GM21390 (cell line): ENCODE results near the gene SMAD3.

ENCODE experiments used
- ATAC-seq: cut with Tn5 transposase; IDR thresholded peaks from one replicate; pipeline ENCODE4 v1.9.1; 2021; ENCODE audit not compliant: unreplicated experiment

SMAD3 gene

DNA sequence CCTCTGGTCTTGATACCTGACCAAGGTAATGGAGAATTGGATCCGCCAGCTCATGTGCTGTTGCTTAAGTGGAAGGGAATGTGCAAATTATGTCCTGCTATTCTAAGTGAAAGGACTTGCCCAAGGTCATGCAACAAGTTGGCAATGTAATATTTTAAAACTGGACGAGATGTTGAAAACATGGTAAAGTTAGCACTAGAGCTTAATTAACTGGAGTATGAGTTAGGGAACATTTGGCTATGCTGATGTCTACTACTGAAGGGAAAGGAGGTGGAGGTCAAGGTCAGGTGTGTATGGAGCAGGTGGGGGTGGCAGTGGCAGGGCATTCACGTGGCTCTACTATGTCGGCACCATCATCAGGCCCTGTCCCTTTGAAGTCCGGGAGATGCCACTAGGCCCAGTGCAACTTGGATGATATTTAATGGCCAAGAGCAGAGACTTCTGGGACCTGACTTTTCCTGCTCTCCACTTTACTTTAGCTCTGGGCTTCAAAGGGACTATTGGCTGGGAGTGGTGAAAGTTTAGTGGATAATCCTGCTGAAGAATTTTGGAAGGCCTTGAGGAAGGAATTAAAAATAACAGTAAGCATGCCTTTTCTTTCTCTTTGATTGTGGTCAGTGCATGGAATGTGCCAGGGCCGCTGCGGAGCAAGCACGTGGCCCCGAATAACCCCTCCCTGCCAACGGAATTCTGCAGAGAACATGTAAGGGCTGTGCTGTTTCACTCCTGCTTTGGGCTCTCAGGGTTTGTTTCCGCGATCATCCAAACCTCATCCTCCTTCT lies 14.9 kb downstream of the SMAD3 start:
- ATAC-seq, result no peak

GRCh38 chr15:67080900-67081431 lies 15.6 kb downstream of the SMAD3 start:
- no peak for ATAC-seq

DNA sequence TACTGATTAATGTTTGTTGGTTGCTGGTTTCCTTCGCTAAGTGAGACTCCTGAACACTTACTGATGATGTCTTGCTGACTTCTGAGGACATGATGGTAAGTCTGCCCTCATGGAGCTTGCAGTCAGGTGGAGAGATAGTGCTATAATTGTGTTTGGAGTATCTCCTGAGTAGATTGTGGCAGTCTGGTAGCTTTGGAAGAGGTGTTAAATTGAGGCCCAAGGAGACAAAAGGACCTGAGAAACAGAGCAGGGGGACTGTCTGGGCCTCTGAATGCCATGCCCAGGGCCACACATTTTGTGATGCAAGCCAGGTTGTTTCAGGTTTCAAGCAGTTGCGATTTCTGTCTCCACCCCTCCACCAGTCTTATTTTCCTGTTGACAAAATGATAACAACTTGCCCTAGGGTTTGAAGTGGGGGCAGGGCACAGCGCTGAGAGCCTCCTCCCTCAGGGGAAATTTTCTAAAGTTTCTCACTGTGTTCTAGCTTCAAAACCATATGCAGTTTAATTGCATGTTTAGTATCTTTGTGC lies 16.7 kb downstream of the SMAD3 start:
- no peak for ATAC-seq

GRCh38 chr15:67083135-67083762 lies 17.8 kb downstream of the SMAD3 start:
- ATAC-seq, result no peak

DNA sequence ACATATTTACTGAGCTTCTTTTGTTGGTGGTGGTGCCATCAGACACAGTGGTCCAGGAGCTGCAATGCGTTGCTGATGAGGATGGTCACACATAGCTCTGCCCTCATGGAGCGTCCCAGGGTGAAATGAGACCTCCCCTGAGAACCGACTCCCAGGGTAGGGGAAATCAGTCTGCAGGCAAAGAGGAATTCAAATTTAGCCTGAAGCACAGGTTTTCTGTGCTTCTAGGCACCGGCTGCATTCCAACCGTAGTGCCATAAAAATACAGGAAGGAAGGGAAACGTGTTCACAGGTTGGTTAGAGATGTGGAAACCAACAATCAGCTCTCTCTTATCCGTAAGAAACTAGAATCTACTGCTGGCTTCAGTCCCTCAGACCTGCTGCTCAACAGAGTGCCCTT lies 19.2 kb downstream of the SMAD3 start:
- ATAC-seq, result no peak

- ATAC-seq, result peak; percentile 28
Observed at GRCh38 chr15:67085237-67085817, 19.9 kb downstream of the SMAD3 start.

GRCh38 chr15:67085818-67086636 lies 20.6 kb downstream of the SMAD3 start:
- peak; percentile 41 for ATAC-seq

DNA sequence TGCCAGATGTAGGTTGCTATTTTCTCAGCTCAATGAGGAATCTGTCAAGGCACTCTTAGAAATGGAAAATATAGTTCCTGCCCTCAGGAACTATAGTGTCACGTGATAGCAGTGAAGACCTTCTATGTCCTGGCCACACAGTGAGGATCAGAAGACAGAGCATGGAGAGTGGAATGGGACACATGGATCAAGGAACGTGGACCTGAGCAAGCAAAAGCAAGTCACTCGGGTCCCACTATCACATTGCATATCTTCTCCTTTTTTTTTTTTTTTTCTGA lies 21.2 kb downstream of the SMAD3 start:
- no peak for ATAC-seq

- ATAC-seq, result no peak
Observed at GRCh38 chr15:67087507-67088172, 22.2 kb downstream of the SMAD3 start.

GRCh38 chr15:67089217-67090193 lies 24.1 kb downstream of the SMAD3 start:
- ATAC-seq, result no peak

GRCh38 chr15:67090297-67091070 lies 25.1 kb downstream of the SMAD3 start:
- no peak for ATAC-seq

GRCh38 chr15:67091071-67091979 lies 25.9 kb downstream of the SMAD3 start:
- ATAC-seq, result peak; percentile 67

GRCh38 chr15:67091980-67092677 lies 26.7 kb downstream of the SMAD3 start:
- no peak for ATAC-seq

DNA sequence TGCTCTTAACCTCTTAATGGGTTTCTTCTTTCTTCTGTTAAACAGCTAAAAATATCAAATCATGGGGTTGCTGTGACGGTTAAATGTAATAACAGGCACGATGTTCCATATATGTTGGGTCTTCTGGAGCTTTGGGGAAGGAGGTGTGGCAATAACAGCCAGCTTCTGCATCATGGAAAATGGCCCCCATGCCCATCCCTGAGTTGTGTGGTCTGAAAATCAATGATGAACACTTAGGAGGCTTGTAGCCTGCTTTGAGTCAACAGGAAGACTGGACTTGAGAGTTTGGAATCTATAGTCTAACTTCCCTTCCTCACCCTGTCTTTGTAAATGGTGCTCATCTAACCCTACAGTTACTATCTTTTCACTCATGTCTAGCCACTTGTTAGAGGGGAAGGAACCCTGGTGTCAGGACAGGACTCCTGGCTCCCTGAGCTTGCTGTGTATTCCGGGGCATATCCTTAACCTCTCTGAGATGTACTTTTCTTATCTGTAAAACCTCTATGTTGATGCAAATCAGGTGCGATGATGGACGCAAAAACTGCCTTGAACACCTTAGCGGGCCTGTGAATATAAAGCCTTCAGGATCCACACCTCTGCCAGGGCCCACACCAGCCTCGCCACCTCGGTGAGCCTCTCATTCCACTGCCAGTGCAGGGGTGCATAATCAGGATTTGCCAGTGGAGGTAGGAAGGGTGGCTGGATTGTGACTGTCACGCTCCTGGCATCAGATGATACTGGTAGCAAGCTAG lies 27.5 kb downstream of the SMAD3 start:
- ATAC-seq, result no peak

GRCh38 chr15:67093504-67093862 lies 28.1 kb downstream of the SMAD3 start:
- ATAC-seq, result peak; percentile 45
